HEK293 (cell line): Measurements from ENCODE around the gene SMURF2.

Source experiments
- CTCF ChIA-PET: fragments of 350-600 bp; formaldehyde crosslinking; extraction: SDS; loops from one replicate; lab custom pipeline; 2021; ENCODE audit warnings: antibody characterized with exemption; lab: Yijun Ruan, JAX
- POLR2A ChIA-PET: fragments of 300-600 bp; formaldehyde crosslinking; extraction: SDS; loops from one replicate; lab custom pipeline; 2020; ENCODE audit warnings: antibody characterized with exemption, inconsistent platforms; lab: Yijun Ruan, JAX
- H3K27ac ChIP-seq: fragments of 200-500 bp; sonication (Bioruptor generic); 2 replicates; pipeline ENCODE4 v1.5.1; 2014; ENCODE audit warnings: low read depth, low read length, control low read depth, inconsistent platforms; ENCODE audit errors: extremely low read depth
- H3K36me3 ChIP-seq, 2 experiments: fragments of 200-500 bp in 1 of 2; sonication (Bioruptor generic) in 1 of 2; 1 replicate in 1 of 2; 2 replicates in 1 of 2; pipeline ENCODE4 v1.5.1; 2014 to 2017; ENCODE audit warnings: inconsistent platforms in 2 of 2, low read length in 2 of 2; ENCODE audit not compliant: control insufficient read depth in 2 of 2, insufficient read depth in 1 of 2
- H3K4me1 ChIP-seq: fragments of 200-500 bp; sonication (Bioruptor generic); 2 replicates; pipeline ENCODE4 v1.5.1; 2014; ENCODE audit warnings: mild to moderate bottlenecking, low read length, inconsistent platforms; ENCODE audit not compliant: control insufficient read depth, insufficient read depth
- H3K4me3 ChIP-seq: 2 replicates; pipeline ENCODE4 v1.5.1; 2011; ENCODE audit warnings: low read depth, mild to moderate bottlenecking, control low read depth, low read length, moderate library complexity
- H3K9me3 ChIP-seq: fragments of 200-500 bp; sonication (Bioruptor generic); 2 replicates; pipeline ENCODE4 v1.5.1; 2014; ENCODE audit warnings: low read depth, low read length, inconsistent platforms; ENCODE audit not compliant: control insufficient read depth, insufficient read depth
- GFI1B ChIP-seq: fragments of 450-650 bp; formaldehyde crosslinking; IDR thresholded peaks from 2 replicates; pipeline ENCODE4 v1.5.1; 2016; ENCODE audit warnings: missing biosample characterization, missing genetic modification characterization
- HOXD13 ChIP-seq: sonication (generic); formaldehyde crosslinking; IDR thresholded peaks from 2 replicates; pipeline ENCODE4 v1.8.0; 2022; ENCODE audit warnings: missing genetic modification reagents, borderline replicate concordance
- SP2 ChIP-seq: fragments of 450-650 bp; formaldehyde crosslinking; IDR thresholded peaks from 2 replicates; pipeline ENCODE4 v1.5.1; 2016; ENCODE audit warnings: missing biosample characterization, missing genetic modification characterization
- YY2 ChIP-seq: fragments of 450-650 bp; formaldehyde crosslinking; IDR thresholded peaks from 2 replicates; pipeline ENCODE4 v1.5.1; 2016; ENCODE audit warnings: missing biosample characterization, missing genetic modification characterization
- ZBTB48 ChIP-seq: fragments of 450-650 bp; formaldehyde crosslinking; IDR thresholded peaks from 2 replicates; pipeline ENCODE4 v1.5.1; 2016; ENCODE audit warnings: missing biosample characterization, missing genetic modification characterization
- ZFP69B ChIP-seq: fragments of 450-650 bp; formaldehyde crosslinking; IDR thresholded peaks from 2 replicates; pipeline ENCODE4 v1.5.1; 2016; ENCODE audit warnings: missing biosample characterization, missing genetic modification characterization
- ZNF121 ChIP-seq: fragments of 450-650 bp; formaldehyde crosslinking; IDR thresholded peaks from 2 replicates; pipeline ENCODE4 v1.5.1; 2016; ENCODE audit warnings: missing biosample characterization, missing genetic modification characterization
- ZNF133 ChIP-seq: fragments of 450-650 bp; formaldehyde crosslinking; IDR thresholded peaks from 2 replicates; pipeline ENCODE4 v1.5.1; 2016; ENCODE audit warnings: missing biosample characterization, missing genetic modification characterization
- ZNF311 ChIP-seq: fragments of 450-650 bp; formaldehyde crosslinking; IDR thresholded peaks from 2 replicates; pipeline ENCODE4 v1.5.1; 2017; ENCODE audit warnings: missing biosample characterization, missing genetic modification characterization, borderline replicate concordance
- ZNF571 ChIP-seq: fragments of 450-650 bp; formaldehyde crosslinking; IDR thresholded peaks from 2 replicates; pipeline ENCODE4 v1.5.0; 2017; ENCODE audit warnings: missing biosample characterization, missing genetic modification characterization
- TF ChIP-seq, protein P1 (sequence below): fragments of 450-650 bp; formaldehyde crosslinking; IDR thresholded peaks from 2 replicates; pipeline ENCODE4 v1.5.1; 2017; ENCODE audit warnings: missing biosample characterization, missing genetic modification characterization
- TF ChIP-seq, protein P2 (sequence below): fragments of 450-650 bp; formaldehyde crosslinking; IDR thresholded peaks from 2 replicates; pipeline ENCODE4 v1.5.1; 2016; ENCODE audit warnings: missing biosample characterization, missing genetic modification characterization
- TF ChIP-seq, protein P3 (sequence below): fragments of 450-650 bp; formaldehyde crosslinking; IDR thresholded peaks from 2 replicates; pipeline ENCODE4 v1.5.1; 2016; ENCODE audit warnings: missing biosample characterization, missing genetic modification characterization
- TF ChIP-seq, protein P4 (sequence below): fragments of 450-650 bp; formaldehyde crosslinking; IDR thresholded peaks from 2 replicates; pipeline ENCODE4 v1.5.1; 2016; ENCODE audit warnings: missing biosample characterization, missing genetic modification characterization
- TF ChIP-seq, protein P5 (sequence below): fragments of 450-650 bp; formaldehyde crosslinking; IDR thresholded peaks from 2 replicates; pipeline ENCODE4 v1.5.1; 2017; ENCODE audit warnings: missing biosample characterization, missing genetic modification characterization
- TF ChIP-seq, protein P6 (sequence below): fragments of 450-650 bp; formaldehyde crosslinking; IDR thresholded peaks from 2 replicates; pipeline ENCODE4 v1.5.1; 2016; ENCODE audit warnings: missing biosample characterization, missing genetic modification characterization
- TF ChIP-seq, protein P7 (sequence below): fragments of 450-650 bp; formaldehyde crosslinking; IDR thresholded peaks from 2 replicates; pipeline ENCODE4 v1.5.1; 2016; ENCODE audit warnings: missing biosample characterization, missing genetic modification characterization, low read depth

SMURF2 gene

DNA sequence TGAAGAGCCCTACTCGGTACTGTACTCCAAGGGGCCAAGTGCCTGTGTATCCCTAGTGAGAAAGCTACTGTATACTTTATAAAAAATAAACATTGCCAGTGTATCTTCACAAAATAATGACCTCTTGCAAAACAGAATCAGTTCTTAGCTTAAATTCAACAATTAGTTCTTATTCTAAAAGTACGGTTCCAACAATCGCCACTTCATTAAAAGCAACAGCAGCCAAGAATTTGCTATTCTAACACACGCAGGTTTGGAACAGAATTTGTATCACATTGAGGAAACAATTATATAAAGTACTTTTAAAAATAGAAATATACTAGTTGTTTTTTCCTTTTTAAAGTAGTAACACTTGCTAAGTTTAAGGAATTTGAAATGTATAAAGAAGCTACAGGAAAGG lies 106.8 kb downstream of the SMURF2 start:
- ChIA-PET CTCF (interaction anchor here (0.6 to 0.7 kb wide), 2 partner anchors 135 to 181 kb away, joined by 3 read pairs; no protein-coding TSS in a partner anchor), POLR2A (no interaction called here)
- no peaks in the 10 kb centered on the region for H3K9me3 ChIP-seq
- no peak overlapping the region for H3K27ac ChIP-seq
- TF ChIP-seq GFI1B (tag by site-specific recombination): no peak
- TF ChIP-seq, protein P1, sequence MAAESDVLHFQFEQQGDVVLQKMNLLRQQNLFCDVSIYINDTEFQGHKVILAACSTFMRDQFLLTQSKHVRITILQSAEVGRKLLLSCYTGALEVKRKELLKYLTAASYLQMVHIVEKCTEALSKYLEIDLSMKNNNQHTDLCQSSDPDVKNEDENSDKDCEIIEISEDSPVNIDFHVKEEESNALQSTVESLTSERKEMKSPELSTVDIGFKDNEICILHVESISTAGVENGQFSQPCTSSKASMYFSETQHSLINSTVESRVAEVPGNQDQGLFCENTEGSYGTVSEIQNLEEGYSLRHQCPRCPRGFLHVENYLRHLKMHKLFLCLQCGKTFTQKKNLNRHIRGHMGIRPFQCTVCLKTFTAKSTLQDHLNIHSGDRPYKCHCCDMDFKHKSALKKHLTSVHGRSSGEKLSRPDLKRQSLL: no peak
- TF ChIP-seq ZNF133 (tag by site-specific recombination): no peak
- TF ChIP-seq YY2 (tag by site-specific recombination): no peak
- TF ChIP-seq, protein P2, sequence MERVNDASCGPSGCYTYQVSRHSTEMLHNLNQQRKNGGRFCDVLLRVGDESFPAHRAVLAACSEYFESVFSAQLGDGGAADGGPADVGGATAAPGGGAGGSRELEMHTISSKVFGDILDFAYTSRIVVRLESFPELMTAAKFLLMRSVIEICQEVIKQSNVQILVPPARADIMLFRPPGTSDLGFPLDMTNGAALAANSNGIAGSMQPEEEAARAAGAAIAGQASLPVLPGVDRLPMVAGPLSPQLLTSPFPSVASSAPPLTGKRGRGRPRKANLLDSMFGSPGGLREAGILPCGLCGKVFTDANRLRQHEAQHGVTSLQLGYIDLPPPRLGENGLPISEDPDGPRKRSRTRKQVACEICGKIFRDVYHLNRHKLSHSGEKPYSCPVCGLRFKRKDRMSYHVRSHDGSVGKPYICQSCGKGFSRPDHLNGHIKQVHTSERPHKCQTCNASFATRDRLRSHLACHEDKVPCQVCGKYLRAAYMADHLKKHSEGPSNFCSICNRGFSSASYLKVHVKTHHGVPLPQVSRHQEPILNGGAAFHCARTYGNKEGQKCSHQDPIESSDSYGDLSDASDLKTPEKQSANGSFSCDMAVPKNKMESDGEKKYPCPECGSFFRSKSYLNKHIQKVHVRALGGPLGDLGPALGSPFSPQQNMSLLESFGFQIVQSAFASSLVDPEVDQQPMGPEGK (tag by site-specific recombination): no peak
- H3K4me1 ChIP-seq: no peaks in the 10 kb centered on the region
- no peak overlapping the region for H3K4me3 ChIP-seq
- peaks cover 25 to 61% of the 10 kb centered on the region in 2 experiments for H3K36me3 ChIP-seq

DNA sequence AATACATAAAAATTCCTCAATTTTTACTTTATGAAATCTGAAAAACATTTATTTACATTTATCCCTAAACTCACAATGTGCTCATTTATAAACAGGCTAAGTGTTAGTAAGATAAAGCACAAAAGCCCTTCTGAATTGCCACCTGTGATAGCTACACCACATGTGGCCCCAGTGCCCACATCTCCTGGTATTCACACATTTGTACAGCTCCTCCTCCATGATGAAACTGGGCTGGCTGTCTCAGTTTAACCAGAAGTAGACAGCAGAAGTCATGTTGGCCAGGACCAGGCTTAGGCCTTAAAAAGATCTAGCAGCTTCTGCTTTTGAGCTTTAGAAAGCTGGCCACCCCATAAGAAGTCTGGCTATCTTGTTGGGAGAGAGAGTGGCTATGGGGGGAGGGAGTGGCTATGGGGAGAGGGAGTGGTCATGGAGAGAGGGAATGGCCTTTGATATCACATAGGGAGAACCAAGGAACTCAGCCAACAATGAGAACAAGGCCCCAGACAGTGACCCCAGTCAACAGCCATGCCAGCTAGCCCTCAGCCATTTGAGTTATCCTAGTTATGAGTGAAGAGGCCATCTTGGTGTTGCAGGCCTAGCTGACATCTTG lies 108.0 kb downstream of the SMURF2 start:
- H3K36me3 ChIP-seq: peaks cover 28 to 68% of the 10 kb centered on the region in 2 experiments
- no peaks in the 10 kb centered on the region for H3K9me3 ChIP-seq
- TF ChIP-seq ZBTB48 (tag by site-specific recombination): no peak
- no peak overlapping the region for H3K27ac ChIP-seq
- POLR2A ChIA-PET: no interaction called here
- H3K4me3 ChIP-seq: no peak overlapping the region
- H3K4me1 ChIP-seq: no peaks in the 10 kb centered on the region
- CTCF ChIA-PET: no interaction called here

DNA sequence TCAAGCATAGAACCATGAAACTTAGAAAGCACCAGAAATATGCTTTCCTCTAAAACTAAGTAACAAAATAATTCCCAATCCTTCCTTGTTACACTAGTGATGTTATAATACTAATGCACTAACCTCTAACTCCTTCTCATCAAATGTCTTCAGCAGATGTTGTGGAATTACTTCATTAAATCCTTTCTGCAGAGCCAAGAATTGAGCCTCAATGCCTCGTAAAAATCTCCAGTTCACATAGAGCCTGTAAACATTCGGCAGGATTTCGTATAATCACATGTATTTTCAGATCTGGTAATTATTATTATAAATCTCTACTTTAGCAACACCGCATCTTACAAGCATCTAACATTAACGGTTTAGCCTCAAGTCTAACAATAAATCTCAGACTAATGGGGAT lies 110.6 kb downstream of the SMURF2 start:
- H3K27ac ChIP-seq: no peak overlapping the region
- ChIA-PET CTCF (no interaction called here), POLR2A (no interaction called here)
- H3K4me1 ChIP-seq: no peaks in the 10 kb centered on the region
- peaks cover 29 to 74% of the 10 kb centered on the region in 2 experiments for H3K36me3 ChIP-seq
- no peak overlapping the region for H3K4me3 ChIP-seq
- no peaks in the 10 kb centered on the region for H3K9me3 ChIP-seq
- TF ChIP-seq, protein P3, sequence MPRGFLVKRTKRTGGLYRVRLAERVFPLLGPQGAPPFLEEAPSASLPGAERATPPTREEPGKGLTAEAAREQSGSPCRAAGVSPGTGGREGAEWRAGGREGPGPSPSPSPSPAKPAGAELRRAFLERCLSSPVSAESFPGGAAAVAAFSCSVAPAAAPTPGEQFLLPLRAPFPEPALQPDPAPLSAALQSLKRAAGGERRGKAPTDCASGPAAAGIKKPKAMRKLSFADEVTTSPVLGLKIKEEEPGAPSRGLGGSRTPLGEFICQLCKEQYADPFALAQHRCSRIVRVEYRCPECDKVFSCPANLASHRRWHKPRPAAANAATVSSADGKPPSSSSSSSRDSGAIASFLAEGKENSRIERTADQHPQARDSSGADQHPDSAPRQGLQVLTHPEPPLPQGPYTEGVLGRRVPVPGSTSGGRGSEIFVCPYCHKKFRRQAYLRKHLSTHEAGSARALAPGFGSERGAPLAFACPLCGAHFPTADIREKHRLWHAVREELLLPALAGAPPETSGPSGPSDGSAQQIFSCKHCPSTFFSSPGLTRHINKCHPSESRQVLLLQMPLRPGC (tag by site-specific recombination): no peak
- TF ChIP-seq ZFP69B (tag by site-specific recombination) (no peak), YY2 (tag by site-specific recombination) (no peak), ZNF571 (tag by site-specific recombination) (no peak), ZNF133 (tag by site-specific recombination) (no peak), ZNF311 (tag by site-specific recombination) (no peak), ZNF121 (tag by site-specific recombination) (no peak), SP2 (no peak), HOXD13 (CRISPR knock-in tag) (no peak)
- TF ChIP-seq, protein P4, sequence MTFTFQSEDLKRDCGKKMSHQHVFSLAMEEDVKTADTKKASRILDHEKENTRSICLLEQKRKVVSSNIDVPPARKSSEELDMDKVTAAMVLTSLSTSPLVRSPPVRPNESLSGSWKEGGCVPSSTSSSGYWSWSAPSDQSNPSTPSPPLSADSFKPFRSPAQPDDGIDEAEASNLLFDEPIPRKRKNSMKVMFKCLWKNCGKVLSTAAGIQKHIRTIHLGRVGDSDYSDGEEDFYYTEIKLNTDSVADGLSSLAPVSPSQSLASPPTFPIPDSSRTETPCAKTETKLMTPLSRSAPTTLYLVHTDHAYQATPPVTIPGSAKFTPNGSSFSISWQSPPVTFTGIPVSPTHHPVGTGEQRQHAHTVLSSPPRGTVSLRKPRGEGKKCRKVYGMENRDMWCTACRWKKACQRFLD: no peak
- TF ChIP-seq, protein P5, sequence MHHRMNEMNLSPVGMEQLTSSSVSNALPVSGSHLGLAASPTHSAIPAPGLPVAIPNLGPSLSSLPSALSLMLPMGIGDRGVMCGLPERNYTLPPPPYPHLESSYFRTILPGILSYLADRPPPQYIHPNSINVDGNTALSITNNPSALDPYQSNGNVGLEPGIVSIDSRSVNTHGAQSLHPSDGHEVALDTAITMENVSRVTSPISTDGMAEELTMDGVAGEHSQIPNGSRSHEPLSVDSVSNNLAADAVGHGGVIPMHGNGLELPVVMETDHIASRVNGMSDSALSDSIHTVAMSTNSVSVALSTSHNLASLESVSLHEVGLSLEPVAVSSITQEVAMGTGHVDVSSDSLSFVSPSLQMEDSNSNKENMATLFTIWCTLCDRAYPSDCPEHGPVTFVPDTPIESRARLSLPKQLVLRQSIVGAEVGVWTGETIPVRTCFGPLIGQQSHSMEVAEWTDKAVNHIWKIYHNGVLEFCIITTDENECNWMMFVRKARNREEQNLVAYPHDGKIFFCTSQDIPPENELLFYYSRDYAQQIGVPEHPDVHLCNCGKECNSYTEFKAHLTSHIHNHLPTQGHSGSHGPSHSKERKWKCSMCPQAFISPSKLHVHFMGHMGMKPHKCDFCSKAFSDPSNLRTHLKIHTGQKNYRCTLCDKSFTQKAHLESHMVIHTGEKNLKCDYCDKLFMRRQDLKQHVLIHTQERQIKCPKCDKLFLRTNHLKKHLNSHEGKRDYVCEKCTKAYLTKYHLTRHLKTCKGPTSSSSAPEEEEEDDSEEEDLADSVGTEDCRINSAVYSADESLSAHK (tag by site-specific recombination): no peak
- TF ChIP-seq, protein P6, sequence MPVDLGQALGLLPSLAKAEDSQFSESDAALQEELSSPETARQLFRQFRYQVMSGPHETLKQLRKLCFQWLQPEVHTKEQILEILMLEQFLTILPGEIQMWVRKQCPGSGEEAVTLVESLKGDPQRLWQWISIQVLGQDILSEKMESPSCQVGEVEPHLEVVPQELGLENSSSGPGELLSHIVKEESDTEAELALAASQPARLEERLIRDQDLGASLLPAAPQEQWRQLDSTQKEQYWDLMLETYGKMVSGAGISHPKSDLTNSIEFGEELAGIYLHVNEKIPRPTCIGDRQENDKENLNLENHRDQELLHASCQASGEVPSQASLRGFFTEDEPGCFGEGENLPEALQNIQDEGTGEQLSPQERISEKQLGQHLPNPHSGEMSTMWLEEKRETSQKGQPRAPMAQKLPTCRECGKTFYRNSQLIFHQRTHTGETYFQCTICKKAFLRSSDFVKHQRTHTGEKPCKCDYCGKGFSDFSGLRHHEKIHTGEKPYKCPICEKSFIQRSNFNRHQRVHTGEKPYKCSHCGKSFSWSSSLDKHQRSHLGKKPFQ (tag by site-specific recombination): no peak
- TF ChIP-seq, protein P7, sequence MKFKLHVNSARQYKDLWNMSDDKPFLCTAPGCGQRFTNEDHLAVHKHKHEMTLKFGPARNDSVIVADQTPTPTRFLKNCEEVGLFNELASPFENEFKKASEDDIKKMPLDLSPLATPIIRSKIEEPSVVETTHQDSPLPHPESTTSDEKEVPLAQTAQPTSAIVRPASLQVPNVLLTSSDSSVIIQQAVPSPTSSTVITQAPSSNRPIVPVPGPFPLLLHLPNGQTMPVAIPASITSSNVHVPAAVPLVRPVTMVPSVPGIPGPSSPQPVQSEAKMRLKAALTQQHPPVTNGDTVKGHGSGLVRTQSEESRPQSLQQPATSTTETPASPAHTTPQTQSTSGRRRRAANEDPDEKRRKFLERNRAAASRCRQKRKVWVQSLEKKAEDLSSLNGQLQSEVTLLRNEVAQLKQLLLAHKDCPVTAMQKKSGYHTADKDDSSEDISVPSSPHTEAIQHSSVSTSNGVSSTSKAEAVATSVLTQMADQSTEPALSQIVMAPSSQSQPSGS (tag by site-specific recombination): no peak
